Caco-2 (cell line): ENCODE results near the gene XCL1. TPM values are rescaled to one million over a fixed set of nuclear protein-coding genes. Genes with fewer than 3 reads are reported as not detected.
"Not testable (repeated sequence)": the region's sequence is repeated elsewhere in the genome, so short reads cannot be mapped to it uniquely, and the experiment has no call there.

Experiments
- BruUV-seq: library from RNA; stranded (reverse); fragments of 400-500 nt; replicated peaks from 2 replicates; lab custom pipeline; 2021; lab: Mats Ljungman, UMichigan
- CTCF ChIA-PET: fragments of 300-600 bp; sonication (Branson Sonifier 250); formaldehyde crosslinking; loops from one replicate; lab custom pipeline; 2022; ENCODE audit warnings: antibody characterized with exemption; lab: Charles Lee
- POLR2A ChIA-PET: fragments of 300-600 bp; sonication (Branson Sonifier 250); formaldehyde crosslinking; loops from one replicate; lab custom pipeline; 2022; ENCODE audit warnings: antibody characterized with exemption; lab: Charles Lee
- DNase-seq, 2 experiments: peaks; one replicate each; pipeline versions ENCODE4 v3.0.0 to v3.0.0-alpha.2; 2020 to 2022
- H3K27me3 ChIP-seq: replicated peaks from 2 replicates; pipeline ENCODE4 v1.6.0; 2011; ENCODE audit warnings: low read length; ENCODE audit not compliant: control insufficient read depth, insufficient read depth
- H3K36me3 ChIP-seq: 2 replicates; pipeline ENCODE4 v1.5.1; 2011; ENCODE audit warnings: low read length; ENCODE audit not compliant: control insufficient read depth, insufficient read depth
- H3K4me1 ChIP-seq: fragments of 250-450 bp; sonication (Bioruptor Pico); 2 replicates; pipeline ENCODE4 v1.5.1; 2020; ENCODE audit warnings: mild to moderate bottlenecking
- H3K4me3 ChIP-seq: 2 replicates; pipeline ENCODE4 v1.5.1; 2011; ENCODE audit warnings: low read depth, mild to moderate bottlenecking, control low read depth, low read length
- H3K9me3 ChIP-seq: fragments of 250-450 bp; sonication (Bioruptor Pico); 2 replicates; pipeline ENCODE4 v1.5.1; 2020; ENCODE audit warnings: mild to moderate bottlenecking, moderate library complexity
- H3K27ac Mint-ChIP-seq: one replicate; pipeline ENCODE4 v1.8.0; 2022; ENCODE audit warnings: mixed read lengths; ENCODE audit not compliant: unreplicated experiment
- H3K27me3 Mint-ChIP-seq: one replicate; pipeline ENCODE4 v1.8.0; 2022; ENCODE audit warnings: mixed read lengths; ENCODE audit not compliant: insufficient read depth, unreplicated experiment
- H3K36me3 Mint-ChIP-seq: one replicate; pipeline ENCODE4 v1.8.0; 2022; ENCODE audit warnings: mild to moderate bottlenecking, mixed read lengths; ENCODE audit not compliant: insufficient read depth, unreplicated experiment
- H3K4me1 Mint-ChIP-seq: one replicate; pipeline ENCODE4 v1.8.0; 2022; ENCODE audit warnings: low read depth, mixed read lengths; ENCODE audit not compliant: unreplicated experiment
- H3K4me3 Mint-ChIP-seq: one replicate; pipeline ENCODE4 v1.8.0; 2022; ENCODE audit warnings: mild to moderate bottlenecking, moderate library complexity, mixed read lengths; ENCODE audit not compliant: unreplicated experiment
- H3K9me3 Mint-ChIP-seq: one replicate; pipeline ENCODE4 v1.8.0; 2022; ENCODE audit warnings: mixed read lengths; ENCODE audit not compliant: unreplicated experiment
- CTCF ChIP-seq, 2 experiments: fragments of 200-600 bp in 1 of 2; IDR thresholded peaks; 1 replicate in 1 of 2; 2 replicates in 1 of 2; pipeline versions ENCODE4 v1.5.1 to v1.8.0; 2011 to 2022; ENCODE audit warnings: antibody characterized with exemption in 1 of 2, control low read depth in 1 of 2, inconsistent platforms in 1 of 2, low read depth in 1 of 2, low read length in 1 of 2, mild to moderate bottlenecking in 1 of 2, moderate library complexity in 1 of 2; ENCODE audit not compliant: insufficient read depth in 1 of 2, severe bottlenecking in 1 of 2, unreplicated experiment in 1 of 2
- intact Hi-C: fragments of 100-400 bp; cut with micrococcal nuclease; formaldehyde crosslinking; loops from one replicate; pipeline ENCODE4 v1.10.0; 2022; ENCODE audit not compliant: unreplicated experiment
- total RNA-seq: library from RNA; stranded (reverse); gene quantifications from 2 replicates; pipeline ENCODE4 v1.2.3, GENCODE V29; 2022

The XCL1 gene
- total RNA-seq, 1 experiment from 2014 or later = 3.4 TPM

GRCh38 chr1:168545678-168546552 lies 30.5 kb upstream of the XCL1 start:
- CTCF ChIA-PET, POLR2A ChIA-PET: not testable (repeated sequence)
- peak in 1 of 2 experiments; percentile 30 for DNase-seq

GRCh38 chr1:168546553-168546895 lies 29.9 kb upstream of the XCL1 start:
- H3K4me3 ChIP-seq, H3K4me3 Mint-ChIP-seq, H3K27ac Mint-ChIP-seq, intact Hi-C loops, POLR2A ChIA-PET, H3K4me1 Mint-ChIP-seq, H3K27me3 Mint-ChIP-seq, H3K36me3 ChIP-seq, DNase-seq, H3K27me3 ChIP-seq, H3K9me3 ChIP-seq, BruUV-seq, CTCF ChIA-PET: not testable (repeated sequence)
- Mint-ChIP-seq H3K36me3 (peaks cover 41% of the 10 kb centered on the region), H3K9me3 (peaks cover 31% of the 10 kb centered on the region)
- H3K4me1 ChIP-seq = peaks cover 10% of the 10 kb centered on the region

More at GRCh38 chr1:168545678-168546552, 30.5 kb upstream of the XCL1 start:
- Mint-ChIP-seq H3K9me3 (peaks cover 31% of the 10 kb centered on the region), H3K36me3 (peaks cover 38% of the 10 kb centered on the region)
- H3K36me3 ChIP-seq, H3K4me1 ChIP-seq, H3K9me3 ChIP-seq, H3K27ac Mint-ChIP-seq, H3K27me3 ChIP-seq, H3K27me3 Mint-ChIP-seq, H3K4me1 Mint-ChIP-seq, BruUV-seq, H3K4me3 Mint-ChIP-seq, H3K4me3 ChIP-seq, intact Hi-C loops: not testable (repeated sequence)
- peak in 1 of 2 experiments; percentile 35 for TF ChIP-seq CTCF (IDR thresholded peaks at IDR 0.05; ENCODE audit: insufficient read depth in 1 of 2, low read depth in 1 of 2, low read length in 1 of 2, severe bottlenecking in 1 of 2, unreplicated experiment in 1 of 2)

- no peak overlapping the region for H3K4me3 ChIP-seq
- H3K27me3 ChIP-seq = no peaks in the 10 kb centered on the region
- H3K27me3 Mint-ChIP-seq = no peaks in the 10 kb centered on the region
- peak in 1 of 2 experiments; percentile 31 for DNase-seq
- ChIA-PET POLR2A (no interaction called here), CTCF (no interaction called here)
- H3K9me3 ChIP-seq = no peaks in the 10 kb centered on the region
- no TSS peak for BruUV-seq
- H3K27ac Mint-ChIP-seq = peak overlapping the region; percentile 2
- peaks cover 20% of the 10 kb centered on the region for H3K9me3 Mint-ChIP-seq
- peaks cover 21% of the 10 kb centered on the region for H3K4me1 Mint-ChIP-seq
- H3K4me3 Mint-ChIP-seq = peak overlapping the region; percentile 1
- peaks cover 36% of the 10 kb centered on the region for H3K36me3 Mint-ChIP-seq
- no peak for TF ChIP-seq CTCF (IDR thresholded peaks at IDR 0.05; ENCODE audit: insufficient read depth in 1 of 2, low read depth in 1 of 2, low read length in 1 of 2, severe bottlenecking in 1 of 2, unreplicated experiment in 1 of 2)
- H3K36me3 ChIP-seq = peaks cover 4% of the 10 kb centered on the region
- peaks cover 38% of the 10 kb centered on the region for H3K4me1 ChIP-seq
- intact Hi-C loops = no loop called here
These were observed 25.4 kb upstream of the XCL1 start for GRCh38 chr1:168550971-168551370.
